Measurements from ENCODE around the gene OLA1.

DNA sequence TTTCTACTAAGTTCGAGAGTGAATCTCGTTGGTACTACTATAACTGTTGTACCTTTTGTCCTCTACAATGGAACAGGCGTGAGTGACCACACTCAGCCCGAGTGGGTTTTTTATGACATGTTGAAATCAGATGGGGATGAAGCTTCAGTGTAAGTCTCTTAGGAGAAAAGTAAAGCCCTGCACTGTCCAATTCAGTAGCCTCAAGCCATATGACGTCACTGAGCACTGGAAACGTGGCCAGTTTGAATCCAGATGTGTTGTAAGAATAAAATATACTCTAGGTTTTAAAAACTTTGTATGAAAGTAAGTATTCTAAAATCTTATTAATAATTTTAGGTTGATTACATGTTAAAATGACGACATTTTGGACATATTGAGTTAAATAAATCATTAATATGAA is 181.5 kb downstream of the OLA1 start:
- TF ChIP-seq, protein P1, sequence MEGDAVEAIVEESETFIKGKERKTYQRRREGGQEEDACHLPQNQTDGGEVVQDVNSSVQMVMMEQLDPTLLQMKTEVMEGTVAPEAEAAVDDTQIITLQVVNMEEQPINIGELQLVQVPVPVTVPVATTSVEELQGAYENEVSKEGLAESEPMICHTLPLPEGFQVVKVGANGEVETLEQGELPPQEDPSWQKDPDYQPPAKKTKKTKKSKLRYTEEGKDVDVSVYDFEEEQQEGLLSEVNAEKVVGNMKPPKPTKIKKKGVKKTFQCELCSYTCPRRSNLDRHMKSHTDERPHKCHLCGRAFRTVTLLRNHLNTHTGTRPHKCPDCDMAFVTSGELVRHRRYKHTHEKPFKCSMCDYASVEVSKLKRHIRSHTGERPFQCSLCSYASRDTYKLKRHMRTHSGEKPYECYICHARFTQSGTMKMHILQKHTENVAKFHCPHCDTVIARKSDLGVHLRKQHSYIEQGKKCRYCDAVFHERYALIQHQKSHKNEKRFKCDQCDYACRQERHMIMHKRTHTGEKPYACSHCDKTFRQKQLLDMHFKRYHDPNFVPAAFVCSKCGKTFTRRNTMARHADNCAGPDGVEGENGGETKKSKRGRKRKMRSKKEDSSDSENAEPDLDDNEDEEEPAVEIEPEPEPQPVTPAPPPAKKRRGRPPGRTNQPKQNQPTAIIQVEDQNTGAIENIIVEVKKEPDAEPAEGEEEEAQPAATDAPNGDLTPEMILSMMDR (IDR thresholded peaks at IDR 0.05): no peak
- TF ChIP-seq ZFX (IDR thresholded peaks at IDR 0.05; ENCODE audit: borderline replicate concordance): no peak
